ENCODE data around the gene DNAH11.

GRCh38 chr7:21867816-21868575, 325.2 kb downstream of the DNAH11 start:
- TF ChIP-seq CREB1 (IDR thresholded peaks at IDR 0.05; ENCODE audit: low read depth) (no peak), EP300 (IDR thresholded peaks at IDR 0.05; ENCODE audit: borderline replicate concordance) (no peak), CEBPB (IDR thresholded peaks at IDR 0.05) (peak; percentile 87), TEAD4 (IDR thresholded peaks at IDR 0.05) (no peak), TAF1 (IDR thresholded peaks at IDR 0.05; ENCODE audit: low read depth) (no peak), NFIC (IDR thresholded peaks at IDR 0.05) (no peak), RAD21 (IDR thresholded peaks at IDR 0.05; ENCODE audit: low read depth) (no peak), REST (IDR thresholded peaks at IDR 0.05; ENCODE audit: low read depth) (no peak), EGR1 (IDR thresholded peaks at IDR 0.05) (no peak)
- TF ChIP-seq, protein P1, sequence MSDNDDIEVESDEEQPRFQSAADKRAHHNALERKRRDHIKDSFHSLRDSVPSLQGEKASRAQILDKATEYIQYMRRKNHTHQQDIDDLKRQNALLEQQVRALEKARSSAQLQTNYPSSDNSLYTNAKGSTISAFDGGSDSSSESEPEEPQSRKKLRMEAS (IDR thresholded peaks at IDR 0.05) = no peak

Measured in Ishikawa (cell line).